ENCODE data around the gene CDK5R2. TPM values are rescaled to one million over a fixed set of nuclear protein-coding genes. Genes with fewer than 3 reads are reported as not detected.
A peak's percentile ranks its signal among the peaks of the same experiment; 100 is the strongest.

Gene CDK5R2
- total RNA-seq, 1 donor from 2014 or later: not detected

GRCh38 chr2:219000569-219000960 is 41.1 kb downstream of the CDK5R2 start:
- H3K27me3 Mint-ChIP-seq (ENCODE audit: insufficient read depth, low read depth): peaks cover 60% of the 10 kb centered on the region
- no peaks in the 10 kb centered on the region for H3K36me3 Mint-ChIP-seq
- Histone ChIP-seq H3K79me2 (ENCODE audit: low read depth) (no peaks in the 10 kb centered on the region), H2AFZ (replicated peaks) (no peak overlapping the region), H3K4me1 (peaks cover 31% of the 10 kb centered on the region), H3F3A (ENCODE audit: low read depth) (peaks cover 6% of the 10 kb centered on the region), H3K9ac (no peak overlapping the region), H3K27ac (no peak overlapping the region), H4K20me1 (ENCODE audit: low read depth) (peaks cover 60% of the 10 kb centered on the region), H3K4me3 (no peak overlapping the region), H3K9me3 (ENCODE audit: low read depth) (no peaks in the 10 kb centered on the region), H3K4me2 (no peak overlapping the region), H3K27me3 (peaks cover 100% of the 10 kb centered on the region), H3K36me3 (no peaks in the 10 kb centered on the region)
- no peak for DNase-seq (ENCODE audit: low spot score)
- peak overlapping the region; percentile 18 for H3K4me3 Mint-ChIP-seq
- H3K9me3 Mint-ChIP-seq: no peaks in the 10 kb centered on the region
- TF ChIP-seq EZH2 (IDR thresholded peaks at IDR 0.05): no peak
- TF ChIP-seq EZH2phosphoT487 (IDR thresholded peaks at IDR 0.05): no peak
- TF ChIP-seq CTCF (IDR thresholded peaks at IDR 0.05): no peak
- H3K27ac Mint-ChIP-seq: no peak overlapping the region
- H3K4me1 Mint-ChIP-seq: peaks cover 23% of the 10 kb centered on the region

DNA sequence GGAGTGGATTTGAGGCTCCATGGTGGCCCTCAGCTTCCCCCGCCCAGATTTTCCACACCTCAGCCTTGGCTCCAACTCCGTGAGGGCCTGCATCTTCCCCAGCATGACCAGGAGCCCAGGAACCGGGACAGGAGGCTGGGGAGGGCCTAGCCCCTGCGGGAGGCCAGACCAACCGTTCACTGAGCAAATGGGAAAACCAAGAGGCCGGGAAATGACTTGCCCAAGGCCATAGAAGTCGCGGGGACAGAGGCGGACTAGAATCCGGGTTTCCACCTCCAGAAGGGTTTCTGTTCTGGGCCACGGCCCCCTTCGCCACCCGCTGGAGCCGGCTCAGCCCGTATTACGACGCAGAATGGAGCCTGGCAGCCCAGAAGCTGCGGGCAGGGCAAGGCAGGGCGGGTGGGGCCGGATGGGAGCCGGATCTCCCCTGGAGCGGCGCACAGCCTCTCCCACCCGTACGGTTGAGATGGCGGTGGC is 41.7 kb downstream of the CDK5R2 start:
- peaks cover 6% of the 10 kb centered on the region for H3F3A ChIP-seq (ENCODE audit: low read depth)
- TF ChIP-seq EZH2 (IDR thresholded peaks at IDR 0.05) (peak; percentile 84), EZH2phosphoT487 (IDR thresholded peaks at IDR 0.05) (no peak)
- H3K4me3 ChIP-seq: no peak overlapping the region
- no peaks in the 10 kb centered on the region for H3K79me2 ChIP-seq (ENCODE audit: low read depth)
- Mint-ChIP-seq H3K27ac (no peak overlapping the region), H3K4me3 (no peak overlapping the region), H3K4me1 (peaks cover 23% of the 10 kb centered on the region), H3K27me3 (ENCODE audit: insufficient read depth, low read depth) (peaks cover 60% of the 10 kb centered on the region), H3K36me3 (no peaks in the 10 kb centered on the region), H3K9me3 (no peaks in the 10 kb centered on the region)
- H3K27me3 ChIP-seq: peaks cover 100% of the 10 kb centered on the region
- no peak overlapping the region for H2AFZ ChIP-seq (replicated peaks)
- H3K4me2 ChIP-seq: peak overlapping the region; percentile 96
- no peaks in the 10 kb centered on the region for H3K36me3 ChIP-seq
- no peak for DNase-seq (ENCODE audit: low spot score)
- no peak overlapping the region for H3K9ac ChIP-seq
- peaks cover 31% of the 10 kb centered on the region for H3K4me1 ChIP-seq
- H3K9me3 ChIP-seq (ENCODE audit: low read depth): no peaks in the 10 kb centered on the region
- peaks cover 57% of the 10 kb centered on the region for H4K20me1 ChIP-seq (ENCODE audit: low read depth)
- no peak overlapping the region for H3K27ac ChIP-seq

DNA sequence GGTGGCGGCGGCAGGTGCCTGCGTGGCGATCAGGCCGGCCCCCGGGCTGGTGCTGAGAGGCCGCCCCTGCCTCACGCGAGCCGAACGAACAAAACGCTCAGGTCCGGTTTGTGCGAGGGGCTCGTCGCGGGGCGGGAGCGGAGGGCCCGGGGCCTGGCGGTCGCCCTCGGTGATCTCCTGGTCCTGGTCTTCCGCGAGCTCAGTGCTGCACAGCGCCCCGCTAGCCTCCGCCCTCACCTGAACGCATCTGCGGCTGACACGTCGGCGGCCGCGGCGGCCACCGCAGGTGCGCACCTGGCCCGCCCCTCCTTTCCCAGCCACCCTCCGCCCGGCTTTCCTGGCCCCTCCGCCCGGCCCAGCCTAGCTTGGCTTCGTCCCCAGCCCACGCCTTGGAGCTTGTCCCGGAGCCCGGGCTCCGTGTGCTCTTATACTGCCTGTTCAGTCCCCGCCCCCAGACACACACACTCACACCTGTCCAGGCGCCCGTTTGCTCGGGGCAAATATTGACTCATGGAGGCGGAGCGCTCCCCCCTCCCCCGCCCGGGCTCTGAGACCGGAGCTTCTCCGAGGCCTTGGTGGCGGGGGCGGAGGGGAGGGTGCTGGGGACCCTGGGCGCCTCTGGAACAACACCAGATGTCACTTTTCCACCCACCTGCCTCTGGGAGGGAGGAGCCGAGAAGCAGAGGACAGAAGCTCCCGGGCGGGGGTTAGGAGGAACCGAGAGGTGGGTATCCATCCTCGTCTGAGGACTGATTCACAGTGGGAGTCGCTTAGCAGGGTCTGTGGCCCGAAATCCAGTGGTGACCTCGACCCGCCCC is 42.3 kb downstream of the CDK5R2 start:
- H3K4me3 Mint-ChIP-seq: no peak overlapping the region
- Histone ChIP-seq H3K79me2 (ENCODE audit: low read depth) (no peaks in the 10 kb centered on the region), H3K4me3 (peak overlapping the region; percentile 52), H3K9ac (no peak overlapping the region), H3K9me3 (ENCODE audit: low read depth) (no peaks in the 10 kb centered on the region), H3F3A (ENCODE audit: low read depth) (peaks cover 6% of the 10 kb centered on the region), H3K4me2 (peak overlapping the region; percentile 96), H3K27me3 (peaks cover 100% of the 10 kb centered on the region), H4K20me1 (ENCODE audit: low read depth) (peaks cover 56% of the 10 kb centered on the region), H3K27ac (no peak overlapping the region), H2AFZ (replicated peaks) (no peak overlapping the region), H3K36me3 (no peaks in the 10 kb centered on the region), H3K4me1 (peaks cover 31% of the 10 kb centered on the region)
- peak; percentile 39 for DNase-seq (ENCODE audit: low spot score)
- TF ChIP-seq EZH2phosphoT487 (IDR thresholded peaks at IDR 0.05) (peak; percentile 79), EZH2 (IDR thresholded peaks at IDR 0.05) (peak; percentile 90), CTCF (IDR thresholded peaks at IDR 0.05) (no peak)
- H3K4me1 Mint-ChIP-seq: peaks cover 23% of the 10 kb centered on the region
- no peak overlapping the region for H3K27ac Mint-ChIP-seq
- no peaks in the 10 kb centered on the region for H3K9me3 Mint-ChIP-seq
- no peaks in the 10 kb centered on the region for H3K36me3 Mint-ChIP-seq
- peaks cover 66% of the 10 kb centered on the region for H3K27me3 Mint-ChIP-seq (ENCODE audit: insufficient read depth, low read depth)

Measured in neural progenitor cell (in vitro differentiated cells).